ENCODE data around the gene PRDM16.
"Not testable (repeated sequence)": the region's sequence is repeated elsewhere in the genome, so short reads cannot be mapped to it uniquely, and the experiment has no call there.

The PRDM16 gene

GRCh38 chr1:3148171-3148570 lies 79.2 kb downstream of the PRDM16 start:
- no peak for DNase-seq

GRCh38 chr1:3149277-3149676 lies 80.3 kb downstream of the PRDM16 start:
- no peak for DNase-seq

GRCh38 chr1:3151456-3151855 lies 82.5 kb downstream of the PRDM16 start:
- no peak for DNase-seq

- no peak for DNase-seq
Measured at GRCh38 chr1:3152143-3152542, 83.1 kb downstream of the PRDM16 start.

GRCh38 chr1:3153197-3153596 lies 84.2 kb downstream of the PRDM16 start:
- no peak for DNase-seq

- no peak for DNase-seq
Measured at GRCh38 chr1:3153902-3154795, 85.1 kb downstream of the PRDM16 start.

GRCh38 chr1:3155056-3155925 lies 86.3 kb downstream of the PRDM16 start:
- no peak for DNase-seq

- no peak for DNase-seq
Measured at GRCh38 chr1:3155926-3156220, 86.9 kb downstream of the PRDM16 start.

GRCh38 chr1:3156936-3157335 lies 87.9 kb downstream of the PRDM16 start:
- no peak for DNase-seq

- no peak for DNase-seq
Measured at GRCh38 chr1:3158347-3158746, 89.3 kb downstream of the PRDM16 start.

GRCh38 chr1:3159121-3159520 lies 90.1 kb downstream of the PRDM16 start:
- DNase-seq: no peak

GRCh38 chr1:3159996-3160395 lies 91.0 kb downstream of the PRDM16 start:
- DNase-seq: no peak

- no peak for DNase-seq
Measured at GRCh38 chr1:3160647-3161145, 91.7 kb downstream of the PRDM16 start.

- DNase-seq: no peak
Measured at GRCh38 chr1:3161176-3161840, 92.3 kb downstream of the PRDM16 start.

- DNase-seq: no peak
Measured at GRCh38 chr1:3162322-3162882, 93.4 kb downstream of the PRDM16 start.

- DNase-seq: no peak
Measured at GRCh38 chr1:3163356-3163755, 94.4 kb downstream of the PRDM16 start.

GRCh38 chr1:3164671-3165070 lies 95.7 kb downstream of the PRDM16 start:
- DNase-seq: no peak

- not testable (repeated sequence) for DNase-seq
Measured at GRCh38 chr1:3165189-3165588, 96.2 kb downstream of the PRDM16 start.

- no peak for DNase-seq
Measured at GRCh38 chr1:3166206-3166918, 97.4 kb downstream of the PRDM16 start.

- no peak for DNase-seq
Measured at GRCh38 chr1:3167255-3167654, 98.3 kb downstream of the PRDM16 start.

- DNase-seq: no peak
Measured at GRCh38 chr1:3168678-3169077, 99.7 kb downstream of the PRDM16 start.

- no peak for DNase-seq
Measured at GRCh38 chr1:3169665-3170356, 100.8 kb downstream of the PRDM16 start.

Measured in CD4-positive, alpha-beta T cell treated with Interleukin-1 beta for 1 hour (primary cell).